ENCODE data around the gene ESPNL.
A peak's percentile ranks its signal among the peaks of the same experiment; 100 is the strongest.

Gene ESPNL

GRCh38 chr2:238144262-238144661, 44.1 kb downstream of the ESPNL start:
- no peak for DNase-seq

- no peak for DNase-seq
Observed at GRCh38 chr2:238145046-238145445, 44.9 kb downstream of the ESPNL start.

GRCh38 chr2:238145851-238146250, 45.7 kb downstream of the ESPNL start:
- DNase-seq = no peak

- no peak for DNase-seq
Observed at GRCh38 chr2:238146884-238147544, 46.9 kb downstream of the ESPNL start.

- no peak for DNase-seq
Observed at GRCh38 chr2:238148981-238149380, 48.8 kb downstream of the ESPNL start.

GRCh38 chr2:238149841-238150572, 49.9 kb downstream of the ESPNL start:
- peak; percentile 70 for DNase-seq

GRCh38 chr2:238150686-238151085, 50.5 kb downstream of the ESPNL start:
- DNase-seq = no peak

GRCh38 chr2:238151205-238151604, 51.1 kb downstream of the ESPNL start:
- DNase-seq = no peak

GRCh38 chr2:238151628-238152235, 51.6 kb downstream of the ESPNL start:
- DNase-seq = no peak

GRCh38 chr2:238152771-238153688, 52.9 kb downstream of the ESPNL start:
- no peak for DNase-seq

GRCh38 chr2:238154570-238154969, 54.4 kb downstream of the ESPNL start:
- DNase-seq = no peak

GRCh38 chr2:238155051-238155760, 55.1 kb downstream of the ESPNL start:
- DNase-seq = no peak

GRCh38 chr2:238155761-238156694, 55.9 kb downstream of the ESPNL start:
- DNase-seq = no peak

- DNase-seq = no peak
Observed at GRCh38 chr2:238157506-238158017, 57.4 kb downstream of the ESPNL start.

- no peak for DNase-seq
Observed at GRCh38 chr2:238158018-238158508, 57.9 kb downstream of the ESPNL start.

- no peak for DNase-seq
Observed at GRCh38 chr2:238158509-238159070, 58.5 kb downstream of the ESPNL start, which contains the start of gene ERFE. Gene ERFE (plus strand): TSS chr2:238158970. CDS start chr2:238159008, 38 bp downstream.

GRCh38 chr2:238159071-238159539, 59.0 kb downstream of the ESPNL start:
- DNase-seq = no peak

GRCh38 chr2:238159661-238160205, 59.6 kb downstream of the ESPNL start:
- no peak for DNase-seq

- DNase-seq = no peak
Observed at GRCh38 chr2:238160206-238161129, 60.3 kb downstream of the ESPNL start.
